ENCODE measurements around the gene KIF12.

- TF ChIP-seq POLR2A (IDR thresholded peaks at IDR 0.05; ENCODE audit: low read length) = no peak
- no peak for TF ChIP-seq GATA1 (IDR thresholded peaks at IDR 0.05; ENCODE audit: low read depth, low read length)
Measured at GRCh38 chr9:114065304-114065703, 33.8 kb downstream of the KIF12 start.

All from erythroblast (primary cell).